NCI-H774 (cell line): ENCODE measurements around the gene PAX2.

Experiments
- DNase-seq: peaks from one replicate; lab custom pipeline; 2025; lab: John Stamatoyannopoulos, UW

The PAX2 gene

GRCh38 chr10:100755821-100756220, 10.4 kb downstream of the PAX2 start:
- DNase-seq = no peak

GRCh38 chr10:100759331-100759730, 13.9 kb downstream of the PAX2 start:
- DNase-seq = no peak

DNA sequence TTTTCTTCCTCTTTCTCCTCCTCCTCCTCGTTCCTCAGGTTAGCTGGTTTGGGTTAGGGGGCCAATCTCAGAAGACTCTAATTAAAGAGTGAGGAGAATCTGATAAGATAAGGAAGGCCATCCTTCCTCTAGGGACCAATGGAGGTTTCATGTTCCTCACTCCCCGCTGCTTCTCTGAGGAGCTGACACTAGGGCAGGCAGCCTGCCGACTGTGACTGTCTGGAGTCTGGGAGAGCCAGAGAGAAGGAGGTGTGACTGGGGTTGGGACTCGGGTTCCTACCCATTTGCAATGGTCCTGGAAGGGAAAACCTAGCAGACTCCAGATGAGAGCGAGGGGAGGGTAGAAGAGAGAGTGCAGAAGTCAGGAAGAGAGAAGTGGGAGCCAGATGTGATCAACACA, 15.3 kb downstream of the PAX2 start:
- no peak for DNase-seq

DNA sequence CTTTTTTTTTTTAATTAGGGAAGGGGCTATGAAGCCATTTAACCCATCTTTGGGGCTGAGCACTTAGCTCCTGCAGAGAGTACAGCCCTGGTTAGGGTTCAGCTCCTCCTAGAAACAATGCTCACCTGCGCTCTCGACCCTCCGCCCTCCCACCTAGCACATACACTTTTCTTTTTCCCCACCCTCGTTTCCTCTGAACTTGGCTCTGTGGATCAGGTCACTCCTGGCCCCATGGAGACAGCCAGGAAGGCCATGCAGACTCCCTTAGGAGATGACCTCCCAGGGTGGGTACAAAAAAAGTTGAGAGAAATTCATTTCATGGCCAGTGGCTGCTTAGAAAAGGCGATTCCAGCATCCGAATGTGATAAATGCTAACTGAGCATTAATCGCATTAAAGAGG, 15.8 kb downstream of the PAX2 start:
- DNase-seq = no peak

DNA sequence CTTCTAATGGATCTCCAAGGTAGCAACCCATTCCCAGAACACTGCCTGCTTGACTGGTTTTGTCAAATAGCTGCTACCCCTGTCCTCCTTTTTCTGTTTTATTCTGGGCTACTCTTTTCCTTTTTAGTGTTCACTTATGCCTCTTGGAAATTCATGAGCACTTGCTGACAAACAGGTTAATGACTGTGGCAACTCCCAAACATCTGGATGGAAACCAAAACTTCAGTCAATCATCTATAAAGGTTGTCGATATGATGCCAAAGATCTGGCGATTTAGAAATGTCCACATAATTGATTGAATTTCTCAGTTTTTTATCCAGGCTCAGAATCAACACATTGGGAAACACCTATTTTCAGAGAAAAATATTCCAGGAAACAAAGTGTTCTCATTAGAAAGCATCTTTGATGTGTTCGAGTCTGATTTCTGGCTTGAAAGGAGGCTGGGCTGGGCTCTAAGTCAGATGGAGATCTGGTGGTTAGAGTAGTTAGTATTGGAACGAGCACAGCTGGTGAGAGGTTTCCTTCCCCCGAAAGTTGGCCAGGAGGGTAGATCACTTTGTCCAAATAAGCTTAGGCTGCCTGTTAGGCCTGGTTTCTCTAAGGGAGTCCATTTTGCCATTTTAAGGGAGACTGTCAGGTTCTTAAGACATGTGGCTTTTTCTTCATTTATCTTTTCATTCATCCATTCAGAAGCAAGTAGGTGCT, 17.8 kb downstream of the PAX2 start:
- no peak for DNase-seq

DNA sequence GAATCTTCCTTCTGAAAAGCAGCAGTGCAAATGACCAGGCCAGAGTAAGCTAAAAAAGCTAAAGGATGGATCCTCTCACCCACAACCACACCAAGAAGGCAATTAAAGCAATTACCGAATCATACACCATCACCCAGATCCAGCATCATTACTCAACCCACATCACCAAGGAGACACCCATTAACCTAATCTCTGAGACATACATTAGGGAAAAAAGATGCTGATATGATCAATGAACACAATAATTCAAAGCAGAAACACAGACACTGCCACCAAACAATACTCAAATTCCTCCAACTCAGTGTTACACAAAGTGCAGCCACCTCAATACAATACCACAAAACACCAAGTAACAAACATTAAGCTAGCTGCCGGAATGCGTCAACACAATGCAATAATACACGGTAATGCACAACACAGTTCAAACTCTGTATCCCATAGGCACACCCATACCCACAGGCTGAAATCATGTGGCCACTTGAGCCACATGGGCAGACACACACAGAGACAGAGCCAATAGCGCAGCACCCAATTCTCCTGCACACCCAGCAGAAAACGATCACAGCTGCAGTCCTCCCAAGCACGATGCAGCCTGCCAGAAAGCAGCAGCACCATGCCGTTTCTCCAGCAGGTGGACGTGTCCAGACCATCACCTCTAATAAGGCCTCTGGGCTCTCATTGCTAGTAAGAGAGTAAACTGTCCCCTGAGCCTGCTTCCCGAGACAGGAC, 21.5 kb downstream of the PAX2 start:
- no peak for DNase-seq

DNA sequence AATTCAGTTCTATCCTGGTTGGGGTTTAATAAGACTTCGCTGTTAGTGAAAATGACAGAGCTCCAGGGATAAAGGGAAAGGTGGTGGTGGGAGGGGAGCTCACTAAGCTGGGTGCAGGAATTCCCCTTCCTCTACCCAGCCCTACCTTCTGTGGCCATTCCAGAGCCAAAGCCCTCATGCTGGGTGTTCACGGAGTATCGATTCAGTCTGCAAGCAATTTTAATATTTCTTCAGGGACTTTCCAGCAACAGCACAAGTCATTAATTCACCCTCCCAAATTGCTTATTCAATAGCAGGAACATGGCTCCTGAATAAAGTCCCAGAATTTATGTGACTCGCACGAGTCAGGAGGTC, 22.0 kb downstream of the PAX2 start:
- DNase-seq = no peak

DNA sequence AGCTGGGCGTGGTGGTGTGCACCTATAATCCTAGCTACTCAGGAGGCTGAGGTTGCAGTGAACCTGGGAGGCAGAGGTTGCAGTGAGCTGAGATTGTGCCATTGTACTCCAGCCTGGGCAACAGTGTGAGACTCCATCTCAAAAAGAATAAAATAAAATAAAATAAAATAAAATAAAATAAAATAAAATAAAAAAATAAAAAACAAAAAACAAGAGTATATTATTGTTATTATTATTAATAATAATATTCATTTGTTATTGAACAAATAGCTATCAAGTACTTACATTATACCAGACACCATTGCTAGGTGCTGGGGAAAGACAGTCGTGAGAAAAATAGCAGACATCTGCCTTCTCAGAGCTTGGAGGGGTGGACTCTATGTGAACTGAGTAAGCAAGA, 24.1 kb downstream of the PAX2 start:
- DNase-seq = no peak

GRCh38 chr10:100773646-100774045, 28.3 kb downstream of the PAX2 start:
- DNase-seq = no peak

- no peak for DNase-seq
These were observed 28.8 kb downstream of the PAX2 start for GRCh38 chr10:100774223-100774622.

DNA sequence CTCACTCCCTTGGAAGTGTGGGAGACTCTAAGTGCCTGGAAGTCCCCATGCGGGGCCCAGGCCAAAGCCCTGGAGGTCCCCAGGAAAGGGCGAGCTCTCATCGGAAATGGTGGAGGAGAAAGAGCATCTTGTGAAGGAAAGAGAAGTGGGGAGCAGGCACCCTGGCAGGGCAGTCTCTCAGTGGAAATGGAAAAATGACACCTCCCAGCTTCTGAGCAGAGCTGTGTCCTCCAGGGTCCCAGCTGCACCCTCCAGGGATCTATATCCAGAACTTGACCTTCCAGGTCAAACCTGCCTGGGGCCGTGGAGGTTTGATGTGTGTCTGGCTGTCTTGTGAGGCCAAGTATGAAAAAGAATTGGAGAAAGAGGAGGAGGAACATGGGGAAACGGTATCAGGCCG, 29.5 kb downstream of the PAX2 start:
- no peak for DNase-seq

GRCh38 chr10:100775386-100775785, 30.0 kb downstream of the PAX2 start:
- DNase-seq = no peak

GRCh38 chr10:100775871-100776270, 30.5 kb downstream of the PAX2 start:
- no peak for DNase-seq

- no peak for DNase-seq
These were observed 31.3 kb downstream of the PAX2 start for GRCh38 chr10:100776671-100777070.

DNA sequence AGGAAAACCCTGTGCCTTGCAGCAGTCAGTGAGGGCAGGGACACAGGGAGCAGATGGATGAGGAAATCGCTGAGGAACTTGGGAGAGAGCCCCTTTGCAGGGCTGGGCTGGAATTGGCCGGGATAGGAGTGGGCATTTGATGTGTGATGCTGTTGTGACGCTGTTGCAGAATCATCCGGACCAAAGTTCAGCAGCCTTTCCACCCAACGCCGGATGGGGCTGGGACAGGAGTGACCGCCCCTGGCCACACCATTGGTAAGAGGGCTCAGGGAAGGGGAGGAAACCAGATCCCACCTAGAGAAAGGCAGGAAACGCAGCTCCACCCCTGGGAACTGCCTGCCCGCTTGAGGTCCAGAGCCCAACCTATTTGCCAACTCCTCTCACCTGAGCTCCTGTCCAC, 33.9 kb downstream of the PAX2 start:
- no peak for DNase-seq

DNA sequence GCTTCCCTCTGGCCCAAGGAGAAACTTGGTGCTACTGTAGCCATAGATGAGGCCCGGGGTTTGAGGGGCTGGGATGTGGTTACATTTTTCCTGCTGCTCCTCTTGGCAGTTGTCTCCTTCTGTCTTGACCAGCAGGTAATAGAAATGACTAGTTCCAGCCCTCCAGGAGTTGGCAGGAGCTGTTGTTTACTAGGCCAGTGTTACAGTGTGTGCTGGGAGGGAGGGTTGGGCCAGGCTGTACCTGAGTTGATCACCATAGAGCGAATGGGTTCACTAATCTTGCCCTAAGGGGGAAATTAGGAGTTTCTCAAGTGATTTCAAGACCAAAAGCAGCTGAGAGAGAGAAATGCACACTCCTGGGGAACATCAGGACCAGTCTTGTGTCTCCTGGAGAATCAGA, 34.9 kb downstream of the PAX2 start:
- no peak for DNase-seq

- DNase-seq = no peak
These were observed 35.8 kb downstream of the PAX2 start for GRCh38 chr10:100781145-100781665.

GRCh38 chr10:100782461-100783244, 37.3 kb downstream of the PAX2 start:
- no peak for DNase-seq

DNA sequence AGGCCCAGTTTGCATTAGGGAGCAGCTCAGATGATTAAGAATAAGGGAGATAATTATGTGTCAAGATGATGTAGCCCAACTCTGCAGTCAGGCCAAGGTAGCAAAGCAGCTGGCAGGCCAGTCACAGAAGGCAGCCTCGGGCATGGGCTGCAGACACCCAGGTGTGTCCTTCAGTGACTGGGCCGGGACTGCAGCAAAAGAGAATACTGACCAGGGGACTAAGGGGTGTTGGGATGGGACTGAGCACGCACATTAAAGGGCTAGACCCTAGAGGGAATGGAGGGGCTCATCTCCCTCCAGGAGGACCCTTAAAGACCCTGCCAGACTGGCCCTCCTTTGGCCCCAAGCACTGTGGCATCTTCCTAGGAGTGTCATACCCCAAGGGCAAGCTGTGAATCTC, 38.7 kb downstream of the PAX2 start:
- no peak for DNase-seq

DNA sequence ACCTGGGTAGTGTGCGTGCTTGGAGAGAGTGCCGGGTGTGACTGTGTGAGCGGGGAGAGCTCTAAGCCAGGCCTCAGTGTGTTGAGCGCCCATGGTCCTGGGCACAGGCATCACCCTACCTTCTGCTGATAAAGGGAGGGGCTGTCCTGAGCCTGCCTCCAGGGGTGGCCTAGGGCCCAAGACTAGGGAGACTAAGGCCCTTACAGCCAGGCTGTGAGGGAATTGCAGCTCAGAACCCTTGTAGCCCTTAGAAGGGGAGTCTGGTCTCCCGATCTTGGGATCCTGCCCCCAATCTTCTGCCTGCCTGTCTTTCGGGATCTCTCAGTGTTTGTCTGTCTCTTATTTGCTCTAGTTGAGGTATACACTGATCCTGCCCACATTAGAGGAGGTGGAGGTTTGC, 41.2 kb downstream of the PAX2 start:
- DNase-seq = no peak

DNA sequence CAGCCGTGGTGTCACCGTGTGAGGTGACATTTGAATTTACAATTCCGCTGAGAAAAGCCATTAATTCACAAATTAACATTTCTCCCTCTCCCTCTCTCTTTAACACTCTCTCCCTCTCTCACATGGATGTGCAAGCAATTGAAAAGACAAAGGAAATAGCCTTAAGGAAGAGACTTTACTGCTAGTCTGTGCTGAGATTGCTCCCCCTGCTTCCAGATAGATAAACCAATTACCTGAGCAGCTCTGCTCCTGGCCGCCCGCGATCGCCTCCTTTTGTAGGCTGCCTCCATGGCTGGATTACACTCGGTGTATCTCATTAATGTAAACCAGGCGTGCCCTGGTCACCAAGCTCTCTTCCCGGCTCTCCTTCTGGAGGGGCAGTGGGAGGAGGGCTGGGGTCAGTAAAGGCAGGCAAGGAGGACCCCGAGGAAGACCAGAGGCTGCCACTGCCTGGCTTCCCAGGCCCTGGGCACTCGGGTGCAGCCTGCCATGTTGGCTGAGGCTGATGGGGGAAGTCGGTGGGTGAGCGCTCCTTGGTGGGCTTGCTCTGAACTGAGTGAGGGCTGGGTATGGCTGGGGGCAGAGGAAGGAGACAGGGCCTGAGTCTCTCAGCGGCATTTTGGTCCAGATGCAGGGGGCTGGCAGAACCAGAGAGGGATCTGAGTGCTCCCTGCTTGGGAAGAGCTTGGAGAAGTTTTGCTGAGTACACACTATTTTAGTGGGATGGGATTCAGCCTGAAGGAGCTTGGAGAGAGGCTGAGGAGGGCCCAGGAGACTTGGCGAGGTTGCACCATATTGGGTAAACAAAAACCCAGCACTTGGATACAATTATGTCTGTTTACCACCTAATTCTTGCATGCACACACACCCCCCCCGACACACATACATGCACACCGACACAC, 42.9 kb downstream of the PAX2 start:
- no peak for DNase-seq

DNA sequence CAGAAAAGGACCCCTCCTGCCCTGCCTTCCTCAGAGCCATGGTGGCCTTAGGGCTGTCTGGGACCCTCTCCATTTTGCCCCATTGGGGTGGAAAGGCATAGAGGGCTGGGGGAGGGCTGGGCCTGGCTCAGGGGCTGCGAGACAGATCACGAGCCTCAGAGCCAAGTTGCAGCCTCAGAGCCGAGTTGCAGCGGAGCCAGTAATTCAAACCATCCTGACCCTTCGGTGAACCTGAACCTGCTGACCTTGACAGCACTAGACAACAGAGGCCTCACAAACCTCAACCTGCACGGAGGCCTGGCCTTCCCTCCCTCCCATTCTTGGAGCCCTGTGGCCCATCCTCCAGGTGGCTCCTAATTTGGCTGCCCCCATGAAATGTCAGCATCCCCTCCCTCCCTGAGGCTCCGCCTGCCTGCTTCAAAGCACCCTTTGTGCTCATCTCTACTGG, 45.4 kb downstream of the PAX2 start:
- DNase-seq = no peak
